ENCODE data around the gene FXYD2.

DNA sequence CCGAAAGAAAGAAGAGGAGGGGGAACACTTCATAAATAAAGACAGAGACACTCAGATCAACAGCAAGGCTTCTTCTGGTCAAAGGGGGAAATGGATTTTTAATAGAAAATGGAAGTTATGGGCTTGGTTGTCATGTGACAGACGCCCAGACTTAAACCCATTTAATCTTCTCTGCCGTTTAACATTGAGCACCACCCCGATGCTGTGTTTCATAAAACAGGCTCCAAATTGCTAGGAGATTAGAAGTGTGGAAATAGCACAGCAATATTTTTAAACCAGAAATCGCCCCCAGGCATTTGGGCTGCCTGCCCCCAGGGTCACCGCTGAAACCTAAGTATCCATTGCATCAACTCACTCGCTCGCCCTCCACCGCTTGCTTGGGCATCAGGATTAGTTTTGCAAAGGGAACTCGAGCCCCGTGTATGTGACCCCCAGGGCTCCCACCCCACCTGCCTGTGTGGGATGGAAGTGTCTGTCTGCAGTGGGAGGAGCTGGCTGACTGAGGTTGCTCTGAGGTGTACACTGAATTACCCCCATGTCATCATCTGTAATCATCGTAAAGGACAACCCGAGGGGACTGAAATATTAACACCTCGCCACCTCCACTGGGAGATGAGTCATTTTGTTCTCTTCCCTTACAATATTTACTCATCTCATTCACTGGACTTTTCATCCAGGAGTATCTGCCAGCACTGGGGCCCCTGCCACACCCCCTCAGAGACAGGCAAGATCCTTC lies 38.2 kb downstream of the FXYD2 start:
- TF ChIP-seq CTCF (IDR thresholded peaks at IDR 0.05) (no peak), EP300 (IDR thresholded peaks at IDR 0.05) (no peak), POLR2A (IDR thresholded peaks at IDR 0.05) (no peak)
